Choroid plexus epithelial cell (primary cell): ENCODE data around the gene EVC.

Experiments used
- DNase-seq: peaks from one replicate; pipeline ENCODE4 v3.0.0-alpha.2; 2010; ENCODE audit warnings: low read depth
- H3K4me3 ChIP-seq: 2 replicates; pipeline ENCODE4 v1.5.1; 2011; ENCODE audit warnings: low read depth, mild to moderate bottlenecking, control low read depth, low read length, moderate library complexity
- CTCF ChIP-seq: conservative IDR thresholded peaks from 2 replicates; pipeline ENCODE4 v1.5.1; 2011; ENCODE audit warnings: low read depth, mild to moderate bottlenecking, control low read depth, inconsistent platforms, low read length, moderate library complexity

EVC gene

GRCh38 chr4:5759236-5760075, 48.5 kb downstream of the EVC start:
- no peak for TF ChIP-seq CTCF
- DNase-seq = no peak
- H3K4me3 ChIP-seq = no peak overlapping the region

GRCh38 chr4:5760246-5760645, 49.2 kb downstream of the EVC start:
- no peak for TF ChIP-seq CTCF

GRCh38 chr4:5760936-5761480, 50.0 kb downstream of the EVC start:
- no peak for TF ChIP-seq CTCF
- no peak overlapping the region for H3K4me3 ChIP-seq
- no peak for DNase-seq

More at GRCh38 chr4:5760246-5760645, 49.2 kb downstream of the EVC start:
- no peak for DNase-seq
- H3K4me3 ChIP-seq = no peak overlapping the region

- H3K4me3 ChIP-seq = no peak overlapping the region
- no peak for DNase-seq
- TF ChIP-seq CTCF = no peak
Measured at GRCh38 chr4:5770051-5770450, 59.0 kb downstream of the EVC start.

- no peak overlapping the region for H3K4me3 ChIP-seq
- TF ChIP-seq CTCF = no peak
- no peak for DNase-seq
Measured at GRCh38 chr4:5772528-5773270, 61.7 kb downstream of the EVC start.

GRCh38 chr4:5773271-5773555, 62.2 kb downstream of the EVC start:
- peak; percentile 81 for DNase-seq
- H3K4me3 ChIP-seq = no peak overlapping the region
- TF ChIP-seq CTCF = no peak
